Myocyte (in vitro differentiated cells): ENCODE measurements around the gene CD40. TPM values are rescaled to one million over a fixed set of nuclear protein-coding genes. Genes with fewer than 3 reads are reported as not detected.

Experiments used
- DNase-seq: peaks from one replicate; pipeline ENCODE4 v3.0.0-alpha.2; 2012; ENCODE audit warnings: low read depth
- polyA plus RNA-seq: library from polyadenylated mRNA; unstranded; fragments of >200 nt; gene quantifications from one replicate; pipeline ENCODE4 v1.2.1, GENCODE V29; 2012; ENCODE audit warnings: missing spikeins
- total RNA-seq: library from RNA; depleted of rRNA; stranded (reverse); fragments of >200 nt; gene quantifications from 2 replicates; pipeline ENCODE4 v1.2.3, GENCODE V29; 2014

CD40 gene
- 0.62 and 0.64 TPM in 2 replicates for total RNA-seq
- polyA plus RNA-seq = 0.42 TPM

GRCh38 chr20:46117704-46118467 is at the start of gene CD40:
CD40 (plus strand) TSS chr20:46118314; CDS start chr20:46118344, 30 bp downstream.
- peak; percentile 22 for DNase-seq

GRCh38 chr20:46070215-46070900 is 47.8 kb upstream of the CD40 start:
- DNase-seq = no peak

- DNase-seq = no peak
Observed at GRCh38 chr20:46071573-46071972, 46.5 kb upstream of the CD40 start.

- DNase-seq = no peak
Observed at GRCh38 chr20:46073024-46073423, 45.1 kb upstream of the CD40 start.

GRCh38 chr20:46073443-46073842 is 44.7 kb upstream of the CD40 start:
- DNase-seq = peak; percentile 93

GRCh38 chr20:46074006-46074405 is 44.1 kb upstream of the CD40 start:
- DNase-seq = no peak

GRCh38 chr20:46076806-46077205 is 41.3 kb upstream of the CD40 start:
- DNase-seq = no peak

GRCh38 chr20:46077642-46078305 is 40.3 kb upstream of the CD40 start:
- no peak for DNase-seq

GRCh38 chr20:46078954-46079353 is 39.2 kb upstream of the CD40 start:
- DNase-seq = no peak

GRCh38 chr20:46081074-46081473 is 37.0 kb upstream of the CD40 start:
- no peak for DNase-seq

GRCh38 chr20:46083101-46083500 is 35.0 kb upstream of the CD40 start:
- no peak for DNase-seq

GRCh38 chr20:46083531-46084061 is 34.5 kb upstream of the CD40 start:
- no peak for DNase-seq

GRCh38 chr20:46084805-46085178 is 33.3 kb upstream of the CD40 start:
- DNase-seq = no peak

- DNase-seq = no peak
Observed at GRCh38 chr20:46085179-46085851, 32.8 kb upstream of the CD40 start.

GRCh38 chr20:46087161-46087560 is 31.0 kb upstream of the CD40 start:
- no peak for DNase-seq

- DNase-seq = peak; percentile 32
Observed at GRCh38 chr20:46088409-46089166, 29.5 kb upstream of the CD40 start.

- no peak for DNase-seq
Observed at GRCh38 chr20:46089167-46089416, 29.0 kb upstream of the CD40 start.

- peak; percentile 97 for DNase-seq
Observed at GRCh38 chr20:46089417-46090388, 28.4 kb upstream of the CD40 start, which contains the start of gene NCOA5. NCOA5 (minus strand) TSS chr20:46089962; CDS start chr20:46079424, 10,538 bp downstream.
